Measurements from ENCODE around the gene PRKCI.
"Not testable (repeated sequence)": the region's sequence is repeated elsewhere in the genome, so short reads cannot be mapped to it uniquely, and the experiment has no call there.

The PRKCI gene

DNA sequence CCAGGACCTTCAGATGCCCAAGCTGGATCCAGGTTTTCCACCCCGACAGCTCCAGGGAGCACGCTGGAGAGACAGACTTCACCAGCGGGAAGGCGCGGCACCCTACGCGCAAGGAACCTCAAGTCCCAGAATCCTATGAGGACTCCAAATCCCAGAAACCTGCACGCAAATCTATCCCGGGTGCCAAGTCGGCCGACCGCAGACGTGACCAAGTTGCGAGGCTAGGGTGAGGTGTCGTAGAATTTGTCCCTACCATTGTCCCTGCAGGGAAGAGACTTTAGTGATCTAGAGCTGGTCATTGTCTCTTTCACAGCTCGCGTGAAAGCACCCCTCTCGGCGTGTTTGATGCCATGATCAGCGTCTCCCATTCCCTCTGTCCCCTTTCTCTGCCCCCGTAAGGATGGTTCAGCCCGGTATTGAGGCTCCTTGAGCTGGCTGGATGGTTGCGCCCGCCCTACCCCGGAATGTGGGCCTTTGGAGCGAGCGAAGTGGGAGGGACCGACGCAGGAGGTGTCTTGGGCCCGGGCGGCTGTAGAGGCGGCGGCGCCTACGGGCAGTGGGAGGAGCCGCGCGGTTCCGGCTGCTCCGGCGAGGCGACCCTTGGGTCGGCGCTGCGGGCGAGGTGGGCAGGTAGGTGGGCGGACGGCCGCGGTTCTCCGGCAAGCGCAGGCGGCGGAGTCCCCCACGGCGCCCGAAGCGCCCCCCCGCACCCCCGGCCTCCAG lies at the start of gene PRKCI:
TSS of gene PRKCI (plus strand) at position 501 of the 723 bp plus-strand sequence. CDS start 246 bp downstream, outside the sequence.
- DNase-seq: peak; percentile 92

DNA sequence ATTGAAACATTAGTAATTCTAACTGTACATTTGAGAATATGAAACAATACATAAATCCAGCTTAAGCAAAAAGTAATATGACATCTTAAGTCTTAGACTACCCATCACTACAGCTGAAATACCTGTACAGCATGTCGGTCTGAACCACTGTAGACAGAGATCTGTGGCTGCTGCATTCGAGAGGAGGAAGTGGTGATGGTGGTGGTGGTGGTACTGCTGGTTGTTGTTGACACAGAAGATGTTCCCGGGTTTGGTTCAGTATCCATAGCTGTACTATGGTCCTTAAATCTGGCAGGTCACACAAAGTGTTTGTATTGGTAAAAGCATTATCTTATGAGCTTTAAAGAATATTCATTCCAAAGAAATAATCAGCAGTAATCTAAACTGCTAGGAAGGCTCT lies 43.6 kb upstream of the PRKCI start:
- DNase-seq: peak; percentile 30

DNA sequence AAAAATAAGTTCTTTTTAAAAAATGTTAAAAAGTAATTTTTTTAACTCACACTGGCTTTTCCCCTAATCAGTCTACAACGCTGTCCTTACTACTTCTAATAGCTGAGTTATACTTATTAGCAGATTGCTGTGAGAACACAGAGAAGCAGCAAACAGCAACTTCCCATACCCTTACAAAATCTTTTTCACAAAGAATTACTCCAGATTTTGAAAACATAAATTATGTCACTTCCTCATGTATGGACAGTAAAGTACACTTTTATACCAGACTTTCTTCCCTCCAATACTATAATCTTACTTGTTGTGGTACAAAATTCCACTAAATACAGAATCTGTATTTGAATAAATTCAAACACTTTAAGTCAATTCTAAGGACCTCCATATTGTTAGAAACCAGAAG lies 42.8 kb upstream of the PRKCI start:
- no peak for DNase-seq

DNA sequence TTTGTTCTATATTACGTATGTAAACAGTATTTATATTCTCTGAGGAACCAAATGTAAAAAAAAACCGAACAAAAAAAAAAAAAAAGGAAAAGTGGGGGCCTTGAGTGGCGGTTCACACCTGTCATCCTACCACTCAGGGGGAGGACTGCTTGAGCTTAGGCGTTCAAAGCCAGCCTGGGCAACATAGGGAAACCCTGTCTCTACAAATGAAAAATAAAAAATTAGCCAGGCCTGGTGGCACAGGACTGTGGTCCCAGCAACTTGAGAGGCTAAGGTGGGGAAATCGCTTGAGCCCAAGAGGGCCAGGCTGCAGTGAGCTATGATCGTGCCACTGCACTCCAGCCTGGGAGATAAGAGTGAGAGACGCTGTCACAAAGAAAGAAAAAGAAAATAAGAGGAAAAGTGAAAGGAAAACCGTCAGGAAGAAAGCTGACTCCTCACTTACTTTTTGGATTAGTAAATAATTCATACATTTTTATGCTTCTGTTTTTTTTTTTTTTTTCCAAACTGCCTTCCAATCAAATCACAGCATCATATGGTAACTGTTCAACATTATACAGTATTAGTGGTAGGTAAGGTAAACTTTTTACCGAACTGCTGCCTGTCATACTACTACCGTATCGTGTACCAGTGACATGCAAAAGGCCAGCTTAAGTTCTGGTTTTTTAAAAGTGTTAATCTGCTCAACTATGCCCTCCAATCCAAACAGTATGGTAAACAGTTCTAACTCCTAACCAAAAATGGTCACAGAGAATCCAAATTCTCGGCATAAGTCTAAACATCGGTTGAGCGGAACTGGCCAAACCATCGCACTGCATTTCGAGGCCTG lies 41.9 kb upstream of the PRKCI start:
- no peak for DNase-seq

DNA sequence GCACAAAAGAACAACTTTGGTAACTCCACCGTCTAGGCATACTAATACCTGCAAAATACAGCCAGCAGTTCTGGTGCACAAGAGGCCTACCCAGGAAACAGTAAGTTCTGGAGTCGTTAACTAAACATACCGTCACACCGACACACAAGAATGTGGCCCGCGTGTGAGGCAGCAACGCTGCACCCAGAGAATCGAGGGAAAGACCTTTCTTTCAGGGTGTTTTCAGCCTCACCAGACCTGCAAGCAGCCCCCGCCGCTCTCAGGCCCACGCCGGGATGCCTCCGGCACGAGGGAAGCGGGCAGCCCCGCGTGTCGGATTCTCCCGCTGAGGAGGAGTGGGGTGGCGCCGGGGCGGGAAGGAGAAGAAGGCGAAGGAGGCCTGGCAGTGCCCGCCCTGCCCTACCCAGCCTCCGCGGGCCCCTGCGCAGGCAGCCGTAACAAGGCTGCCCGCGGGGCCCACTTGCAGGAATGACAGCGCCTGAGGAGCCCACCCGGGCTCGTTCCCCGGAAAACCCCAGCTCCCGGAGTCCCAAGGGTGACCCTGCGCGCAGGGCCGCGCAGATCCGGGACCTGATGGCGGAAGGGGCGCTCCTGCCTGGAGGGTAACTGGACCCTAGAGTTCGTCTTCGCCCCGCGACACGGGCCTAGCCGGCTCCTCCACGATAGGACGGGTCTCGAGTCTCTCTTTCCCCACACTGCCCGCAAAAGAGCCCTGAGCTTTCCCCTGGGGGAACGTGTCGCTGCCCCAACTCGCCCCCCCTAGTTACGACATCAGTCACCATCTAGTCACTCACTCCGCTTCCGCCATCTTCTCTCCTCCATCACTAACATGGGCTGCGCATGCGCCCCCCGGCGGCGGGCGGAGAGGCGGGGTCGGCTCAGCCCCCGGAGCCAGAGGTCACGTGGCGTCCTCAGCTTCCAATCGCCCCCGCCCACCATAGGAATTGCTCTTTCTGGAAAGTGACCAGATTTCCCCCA lies 41.0 kb upstream of the PRKCI start, which contains the start of gene PHC3:
TSS of gene PHC3 (minus strand) at position 826 of the 978 bp plus-strand sequence. CDS start at position 808, 18 bp downstream.
- DNase-seq: peak; percentile 94

DNA sequence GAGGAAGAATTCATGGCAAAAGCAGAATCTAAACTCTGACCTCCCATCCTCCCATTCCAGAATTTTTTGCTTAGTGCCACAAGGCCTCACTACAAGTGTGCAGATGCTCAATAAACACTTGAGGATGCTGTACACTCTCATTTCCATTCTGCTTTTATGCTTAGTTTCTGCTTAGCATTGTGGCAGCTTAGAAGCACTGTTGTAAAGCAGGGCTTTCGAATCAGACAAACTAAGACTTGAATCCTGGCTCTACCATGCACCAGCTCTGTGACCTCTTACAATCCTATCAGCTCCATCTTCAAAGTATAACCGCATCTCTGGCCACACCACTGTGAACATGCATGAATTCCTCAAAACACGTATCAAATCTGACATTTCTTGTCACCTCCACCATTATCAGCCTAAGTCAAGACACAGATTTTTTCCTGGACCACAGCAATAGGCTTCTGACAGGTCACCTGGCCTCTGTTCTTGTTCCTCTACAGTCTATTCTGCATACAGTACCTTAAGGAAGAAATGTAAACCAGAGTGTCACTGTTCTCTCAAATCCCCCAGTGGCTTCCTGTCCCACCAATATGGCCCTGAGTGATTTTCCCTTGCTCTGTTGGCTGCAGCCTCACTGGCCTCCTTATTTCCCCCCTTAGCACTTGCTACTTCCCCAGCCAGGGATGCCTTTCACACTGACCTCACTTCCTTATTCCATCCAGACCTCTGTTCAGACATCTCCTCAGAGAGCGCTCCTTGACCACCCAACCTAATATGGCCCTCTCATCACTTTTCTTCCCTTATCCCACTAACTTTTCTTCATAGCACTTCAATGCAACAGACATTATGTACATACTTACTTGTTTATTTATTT lies 32.6 kb upstream of the PRKCI start:
- DNase-seq: no peak

DNA sequence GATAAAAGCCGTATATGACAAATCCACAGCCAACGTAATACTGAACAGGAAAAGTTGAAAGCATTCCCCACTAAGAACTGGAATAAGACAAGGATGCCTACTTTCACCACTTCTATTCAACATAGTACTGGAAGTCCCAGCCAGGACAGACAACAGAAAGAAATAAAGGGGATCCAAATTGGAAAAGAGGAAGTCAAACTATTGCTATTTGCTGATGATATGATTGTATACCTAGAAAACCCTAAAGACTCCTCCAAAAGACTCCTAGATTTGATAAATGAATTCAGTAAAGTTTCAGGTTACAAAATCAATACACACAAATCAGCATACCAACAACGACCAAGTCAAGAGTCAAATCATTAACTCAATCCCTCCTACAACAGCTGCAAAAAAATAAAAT lies 26.5 kb upstream of the PRKCI start:
- not testable (repeated sequence) for DNase-seq

DNA sequence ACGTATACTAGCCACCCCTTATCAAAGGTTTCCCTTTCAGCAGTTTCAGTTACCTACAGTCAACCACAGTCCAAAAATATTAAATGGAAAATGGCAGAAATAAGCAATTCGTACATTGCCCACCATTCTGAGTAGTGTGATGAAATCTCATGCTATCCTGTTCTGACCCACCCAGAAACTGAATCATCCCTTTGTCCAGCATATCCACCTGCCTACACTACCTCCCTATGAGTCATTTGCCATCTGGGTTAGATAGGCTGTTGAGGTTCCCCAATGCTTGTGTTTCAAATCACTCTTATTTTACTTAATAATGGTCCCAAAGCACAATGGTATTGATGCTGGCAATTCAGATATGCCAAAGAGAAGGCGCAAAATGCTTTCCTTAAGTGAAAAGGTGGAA lies 25.4 kb upstream of the PRKCI start:
- DNase-seq: no peak

DNA sequence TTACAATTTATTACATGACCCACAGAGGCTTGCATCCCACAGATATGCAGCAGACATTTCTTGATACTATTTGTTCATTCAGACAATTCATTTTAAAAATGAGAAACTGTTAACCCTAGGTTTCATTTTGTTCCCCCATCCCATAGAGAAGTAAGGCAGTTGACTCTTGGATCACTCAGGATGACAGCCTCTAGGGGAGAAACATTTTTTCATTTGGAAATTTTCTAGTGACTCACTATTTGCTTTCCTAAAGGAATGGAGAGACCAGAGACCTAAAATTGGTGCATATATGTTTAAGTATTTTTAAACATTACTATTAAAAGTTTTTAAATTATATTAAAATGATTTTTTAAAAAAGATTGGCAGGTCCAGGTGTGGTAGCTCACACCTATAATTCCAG lies 21.2 kb upstream of the PRKCI start:
- DNase-seq: no peak

DNA sequence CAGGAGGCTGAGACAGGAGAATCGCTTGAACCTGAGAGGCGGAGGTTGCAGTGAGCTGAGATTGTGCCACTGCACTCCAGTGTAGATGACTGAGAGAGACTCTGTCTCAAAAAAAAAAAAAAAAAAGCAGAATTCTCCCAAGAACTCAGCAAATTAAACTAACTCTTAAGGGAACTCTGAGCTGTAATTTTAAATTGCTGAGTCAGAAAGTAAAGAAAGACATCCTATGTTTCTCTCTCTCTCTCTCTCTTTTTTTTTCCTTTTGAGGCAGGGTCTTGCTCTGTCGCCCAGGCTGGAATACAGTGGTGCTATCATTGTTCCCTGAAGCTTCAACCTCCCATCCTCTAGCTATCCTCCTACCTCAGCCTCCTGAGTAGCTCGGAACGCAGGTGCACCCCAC lies 20.7 kb upstream of the PRKCI start:
- no peak for DNase-seq

DNA sequence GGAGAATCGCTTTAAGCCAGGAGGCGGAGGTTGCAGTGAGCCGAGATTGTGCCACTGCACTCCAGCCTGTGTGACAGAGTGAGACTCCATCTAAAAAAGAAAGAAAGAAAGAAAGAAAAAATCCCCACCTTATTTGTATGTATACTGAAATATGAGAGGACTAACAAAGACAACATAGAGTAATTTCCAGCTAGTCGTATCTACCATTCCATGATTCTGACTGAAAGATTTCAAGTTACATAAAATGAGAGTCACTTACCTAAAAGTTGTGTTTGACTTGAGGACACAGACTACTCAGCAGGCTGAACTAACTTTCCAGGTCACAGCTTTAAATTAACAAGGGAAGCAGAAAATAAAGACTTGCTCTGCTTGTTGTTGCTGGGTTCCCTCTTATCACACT lies 18.8 kb upstream of the PRKCI start:
- no peak for DNase-seq

DNA sequence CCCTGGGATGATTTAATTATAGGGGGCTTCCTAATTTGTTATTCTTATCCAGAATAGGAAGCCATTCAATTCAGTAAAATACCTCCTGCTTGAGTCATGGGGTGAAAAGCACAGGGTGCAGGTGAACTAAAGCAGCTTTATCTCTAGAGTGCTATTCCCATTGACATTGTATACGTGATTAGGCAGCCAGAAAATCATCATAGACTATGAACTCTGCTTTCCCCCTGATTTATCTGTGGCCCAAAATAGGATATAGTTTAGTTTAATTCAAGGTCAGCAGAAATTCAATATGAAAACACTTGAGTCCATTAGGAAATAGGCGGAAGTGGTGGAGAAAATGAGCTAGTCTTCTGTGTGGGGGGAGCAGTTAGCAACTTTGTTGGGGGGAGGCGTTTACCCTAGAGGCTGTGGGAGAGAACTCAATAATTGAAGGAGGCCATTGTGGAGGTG lies 18.2 kb upstream of the PRKCI start:
- DNase-seq: no peak

DNA sequence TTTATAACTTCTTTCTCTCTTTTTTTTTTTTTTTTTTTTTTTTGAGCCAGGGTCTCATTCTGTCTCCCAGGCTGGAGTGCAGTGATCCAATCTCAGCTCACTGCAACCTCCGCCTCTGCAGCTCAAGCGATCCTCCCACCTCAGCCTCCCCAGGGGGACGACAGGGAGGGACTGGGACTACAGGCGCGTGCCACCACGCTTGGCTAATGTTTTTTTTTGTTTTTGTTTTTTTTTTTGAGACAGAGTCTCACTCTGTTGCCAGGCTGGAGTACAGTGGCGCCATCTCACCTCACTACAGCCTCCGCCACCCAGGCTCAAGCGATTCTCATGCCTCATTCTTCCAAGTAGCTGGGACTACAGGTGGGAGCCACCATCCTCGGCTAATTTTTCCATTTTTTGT lies 17.7 kb upstream of the PRKCI start:
- no peak for DNase-seq

DNA sequence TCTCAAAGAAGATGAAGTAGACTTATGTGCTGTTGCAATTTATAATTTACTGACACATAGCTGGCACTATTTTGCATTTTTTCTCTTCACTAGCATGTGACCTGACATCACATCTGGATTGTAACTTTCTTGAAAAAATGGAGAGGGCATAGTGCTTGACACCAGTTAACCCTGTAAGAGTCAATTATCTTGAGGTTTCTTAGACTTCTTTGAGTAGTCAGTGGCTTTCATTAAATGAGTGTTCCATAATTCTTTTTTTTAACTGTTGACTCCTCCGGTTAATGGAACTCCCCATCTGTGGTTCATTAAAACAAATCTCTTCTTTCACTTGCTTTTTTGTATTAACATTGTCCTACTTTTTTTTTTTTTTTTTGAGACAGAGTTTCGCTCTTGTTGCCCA lies 16.9 kb upstream of the PRKCI start:
- DNase-seq: no peak

DNA sequence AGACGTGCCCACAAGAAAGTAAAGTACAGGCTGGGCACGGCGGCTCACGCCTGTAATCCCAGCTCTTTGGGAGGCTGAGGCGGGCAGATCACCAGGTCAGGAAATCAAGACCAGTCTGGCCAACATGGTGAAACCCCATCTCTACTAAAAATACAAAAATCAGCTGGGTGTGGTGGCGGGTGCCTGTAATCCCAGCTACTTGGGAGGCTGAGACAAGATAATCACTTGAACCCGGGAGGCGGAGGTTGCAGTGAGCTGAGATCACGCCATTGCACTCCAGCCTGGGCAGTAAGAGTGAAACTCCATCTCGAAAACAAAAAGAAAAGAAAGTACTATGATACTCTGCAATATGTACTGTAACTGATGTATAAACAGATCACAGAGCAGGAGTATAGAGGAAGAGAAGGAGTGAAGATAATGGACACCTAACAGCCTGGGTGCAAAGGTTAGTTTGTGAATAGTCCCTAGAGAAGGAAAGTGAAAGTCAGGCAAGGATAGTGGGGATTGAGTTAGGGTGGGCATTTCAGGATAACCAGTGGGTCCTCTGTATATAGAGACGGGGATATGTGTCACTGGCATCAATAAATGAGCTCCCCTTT lies 16.0 kb upstream of the PRKCI start:
- DNase-seq: not testable (repeated sequence)

DNA sequence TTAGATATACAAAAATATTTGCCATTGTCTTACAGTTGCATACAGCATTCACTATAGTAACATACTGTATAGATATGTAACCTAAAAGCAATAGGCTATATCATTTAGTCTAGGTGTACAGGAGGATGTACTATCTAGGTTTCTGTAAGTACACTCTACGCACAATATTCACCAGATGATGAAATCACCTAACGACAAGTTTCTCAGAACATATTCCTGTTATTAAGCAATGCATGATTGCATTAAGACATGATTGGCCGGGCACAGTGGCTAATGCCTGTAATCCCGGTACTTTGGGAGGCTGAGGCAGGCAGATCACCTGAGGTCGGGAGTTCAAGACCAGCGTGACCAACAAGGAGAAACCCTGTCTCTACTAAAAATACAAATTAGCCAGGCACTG lies 14.5 kb upstream of the PRKCI start:
- no peak for DNase-seq

DNA sequence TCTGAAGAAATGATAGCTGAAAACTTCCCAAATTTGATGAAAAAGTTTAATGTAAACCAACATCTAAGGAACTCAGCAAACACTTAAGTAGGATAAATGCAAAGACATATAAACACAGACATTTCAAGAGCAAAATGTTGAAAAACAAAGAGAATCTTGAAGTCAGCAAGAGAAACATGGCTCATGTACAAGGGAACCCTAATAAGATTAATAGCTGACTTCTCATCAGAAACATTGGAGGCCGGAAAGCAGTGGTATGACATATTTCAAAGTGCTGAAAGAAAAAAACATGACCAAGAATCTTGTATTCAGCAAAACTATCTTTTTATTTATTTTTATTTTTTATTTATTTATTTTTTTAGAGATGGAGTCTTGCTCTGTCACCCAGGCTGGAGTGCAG lies 10.6 kb upstream of the PRKCI start:
- DNase-seq: no peak

DNA sequence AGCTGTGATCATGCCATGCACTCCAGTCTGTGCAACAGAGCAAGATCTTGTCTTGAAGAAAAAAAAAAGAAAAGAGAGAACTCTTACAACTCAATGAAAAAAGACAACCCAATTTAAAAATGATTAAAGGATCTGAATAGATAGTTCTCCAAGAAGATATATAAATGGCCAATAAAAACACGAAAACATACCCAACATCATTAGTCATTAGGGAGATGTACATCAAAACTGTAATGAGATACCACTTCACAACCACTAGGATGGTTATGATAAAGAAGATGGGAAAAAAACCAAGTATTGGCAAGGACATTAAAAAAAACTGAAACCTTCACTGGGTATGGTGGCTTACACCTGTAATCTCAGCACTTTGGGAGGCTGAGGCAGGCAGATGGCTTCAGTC lies 2.4 kb upstream of the PRKCI start:
- no peak for DNase-seq

DNA sequence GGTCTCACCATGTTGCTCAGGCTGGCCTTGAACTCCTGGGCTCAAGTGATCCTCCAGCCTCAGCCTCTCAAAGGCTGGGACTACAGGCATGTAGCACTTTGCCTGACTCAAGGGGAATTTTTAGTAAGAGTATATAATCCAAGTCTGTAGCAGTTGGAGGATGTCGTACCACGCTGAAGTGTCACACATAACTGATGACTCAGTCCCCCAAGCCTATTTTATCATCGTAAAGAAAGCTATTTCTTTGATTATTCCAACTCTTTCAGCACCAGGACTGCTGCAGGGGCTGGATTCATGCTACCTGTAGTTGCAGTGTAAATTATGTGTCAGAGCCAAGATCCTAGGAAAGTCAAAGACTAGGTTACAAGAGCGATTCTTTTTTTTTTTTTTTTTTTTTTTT lies 1.4 kb upstream of the PRKCI start:
- peak; percentile 3 for DNase-seq

DNA sequence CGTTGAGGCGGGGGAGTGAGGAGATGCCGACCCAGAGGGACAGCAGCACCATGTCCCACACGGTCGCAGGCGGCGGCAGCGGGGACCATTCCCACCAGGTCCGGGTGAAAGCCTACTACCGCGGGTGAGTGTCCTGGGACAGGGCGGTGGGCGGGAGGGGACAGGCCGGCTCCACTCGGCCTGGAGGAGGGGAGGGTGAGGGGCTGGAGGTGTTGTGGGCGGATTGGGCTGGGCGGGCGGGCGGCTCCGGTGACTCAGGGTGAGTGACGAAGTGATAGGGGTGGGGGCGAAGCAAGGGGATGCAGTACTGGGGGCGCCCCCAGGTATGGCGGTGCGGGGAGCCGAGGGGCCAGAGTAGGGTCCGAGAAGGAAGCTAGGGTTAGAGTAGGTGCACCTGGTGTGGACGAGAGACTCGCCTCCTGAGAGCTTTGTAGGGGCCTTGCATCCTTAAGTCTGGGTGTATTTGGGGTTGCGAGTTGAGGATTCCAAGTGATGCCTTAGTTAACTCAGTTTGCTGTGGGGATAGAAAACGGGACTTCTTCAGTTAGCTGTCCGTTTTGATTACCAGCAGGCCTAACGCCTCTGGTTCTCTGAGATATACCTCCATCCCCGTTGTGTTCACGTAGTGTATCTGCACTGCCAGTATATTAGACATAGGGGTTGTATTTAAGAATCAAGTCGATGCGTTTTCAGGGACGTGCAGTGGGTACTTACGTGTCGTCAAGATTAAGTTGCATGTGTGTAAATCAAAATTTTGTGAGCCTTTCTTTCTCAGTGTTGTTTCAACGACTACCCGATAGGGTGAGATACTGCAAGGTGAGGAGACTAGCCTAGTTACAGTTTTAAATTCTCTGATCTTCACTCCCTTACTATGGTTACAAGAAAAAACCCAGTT lies 670 bp downstream of the PRKCI start:
- DNase-seq: peak; percentile 35

Measured in stimulated activated CD4-positive, alpha-beta T cell treated with anti-CD3 and anti-CD28 coated beads, Interleukin-1b, Interleukin-23, amount 100 ng/mL, for 48 hours (primary cell).